ENCODE data around the gene MFSD8. TPM values are rescaled to one million over a fixed set of nuclear protein-coding genes. Genes with fewer than 3 reads are reported as not detected.
"Not testable (repeated sequence)": the region's sequence is repeated elsewhere in the genome, so short reads cannot be mapped to it uniquely, and the experiment has no call there.

MFSD8 gene
- total and polyA plus RNA-seq, 4 experiments from 2014 or later, result 5.9 to 49.2 (median 25.4) TPM

DNA sequence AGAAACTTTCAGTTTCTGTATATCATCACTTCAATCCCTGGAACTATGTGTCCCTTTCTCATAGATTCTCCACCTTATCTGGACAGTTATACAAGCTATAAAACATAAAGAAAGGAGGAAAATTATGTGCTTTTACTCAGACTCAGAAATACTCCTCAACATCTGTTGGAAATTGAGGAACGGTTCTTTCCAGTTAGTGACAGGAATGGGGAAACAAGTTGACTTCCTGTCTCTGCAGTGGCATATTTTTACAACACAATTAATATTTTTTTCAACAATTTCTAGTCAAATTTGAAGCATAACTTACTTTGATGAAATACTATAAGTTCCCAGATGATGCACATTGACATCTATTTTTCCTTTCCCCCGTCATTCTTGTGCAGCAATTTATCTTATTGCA is 28.2 kb upstream of the MFSD8 start:
- Histone ChIP-seq H3K27ac (ENCODE audit: low read depth, low read length) (no peak overlapping the region), H3K27me3 (ENCODE audit: insufficient read depth, low read length) (no peaks in the 10 kb centered on the region), H3K4me1 (ENCODE audit: insufficient read depth, low read length) (no peaks in the 10 kb centered on the region), H3K4me3 (ENCODE audit: low read length in 2 of 2) (no peak overlapping the region), H3K9me3 (ENCODE audit: control insufficient read depth in 1 of 2, low read length in 2 of 2) (no peaks in the 10 kb centered on the region), H3K36me3 (ENCODE audit: insufficient read depth, low read length) (no peaks in the 10 kb centered on the region)
- POLR2A ChIA-PET (ENCODE audit: partially characterized antibody), result no interaction called here
- intact Hi-C loops (cut with micrococcal nuclease), result no loop called here
- CTCF ChIA-PET (ENCODE audit: partially characterized antibody), result no interaction called here
- no peak for DNase-seq
- no peak overlapping the region for H3K4me3 Mint-ChIP-seq
- H3K27me3 Mint-ChIP-seq, result no peaks in the 10 kb centered on the region
- peaks cover 0 to 10% (median 6%) of the 10 kb centered on the region in 8 donors for H3K9me3 Mint-ChIP-seq
- peaks cover 49 to 51% of the 10 kb centered on the region in 2 donors for H3K36me3 Mint-ChIP-seq
- H3K4me1 Mint-ChIP-seq, result peaks cover 0 to 13% (median 5%) of the 10 kb centered on the region in 4 donors
- H3K27ac Mint-ChIP-seq, result peak overlapping the region in 1 of 7 donors; percentile 52

DNA sequence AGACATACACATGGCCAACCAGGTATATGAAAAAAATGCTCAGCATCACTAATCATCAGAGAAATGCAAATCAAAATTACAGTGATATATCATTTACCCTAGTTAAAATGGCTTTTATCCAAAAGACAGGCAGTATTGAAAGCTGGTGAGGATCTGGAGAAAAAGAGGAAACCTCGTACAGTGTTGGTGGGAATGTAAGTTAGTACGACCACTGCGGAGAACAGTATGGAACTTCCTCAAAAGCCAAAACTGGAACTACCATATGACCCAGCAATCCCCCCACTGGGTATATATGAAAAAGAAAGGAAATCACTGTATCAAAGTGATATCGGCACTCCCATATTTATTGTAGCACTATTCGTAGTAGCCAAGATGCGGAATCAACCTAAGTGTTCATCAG is 23.7 kb upstream of the MFSD8 start:
- H3K36me3 ChIP-seq (ENCODE audit: insufficient read depth, low read length), result peaks cover 5% of the 10 kb centered on the region
- intact Hi-C loops (cut with micrococcal nuclease), result no loop called here
- H3K27ac Mint-ChIP-seq, result no peak overlapping the region
- no peaks in the 10 kb centered on the region for H3K27me3 Mint-ChIP-seq
- ChIA-PET CTCF (ENCODE audit: partially characterized antibody) (no interaction called here), POLR2A (ENCODE audit: partially characterized antibody) (no interaction called here)
- H3K27ac ChIP-seq (ENCODE audit: low read depth, low read length), result no peak overlapping the region
- peaks cover 33 to 46% of the 10 kb centered on the region in 2 donors for H3K36me3 Mint-ChIP-seq
- no peaks in the 10 kb centered on the region for H3K9me3 Mint-ChIP-seq
- H3K4me1 ChIP-seq (ENCODE audit: insufficient read depth, low read length), result no peaks in the 10 kb centered on the region
- H3K4me1 Mint-ChIP-seq, result peaks cover 0 to 10% (median 6%) of the 10 kb centered on the region in 4 donors
- no peaks in the 10 kb centered on the region for H3K9me3 ChIP-seq (ENCODE audit: control insufficient read depth in 1 of 2, low read length in 2 of 2)
- no peak for DNase-seq
- H3K4me3 ChIP-seq (ENCODE audit: low read length in 2 of 2), result no peak overlapping the region
- no peak overlapping the region for H3K4me3 Mint-ChIP-seq
- no peaks in the 10 kb centered on the region for H3K27me3 ChIP-seq (ENCODE audit: insufficient read depth, low read length)

DNA sequence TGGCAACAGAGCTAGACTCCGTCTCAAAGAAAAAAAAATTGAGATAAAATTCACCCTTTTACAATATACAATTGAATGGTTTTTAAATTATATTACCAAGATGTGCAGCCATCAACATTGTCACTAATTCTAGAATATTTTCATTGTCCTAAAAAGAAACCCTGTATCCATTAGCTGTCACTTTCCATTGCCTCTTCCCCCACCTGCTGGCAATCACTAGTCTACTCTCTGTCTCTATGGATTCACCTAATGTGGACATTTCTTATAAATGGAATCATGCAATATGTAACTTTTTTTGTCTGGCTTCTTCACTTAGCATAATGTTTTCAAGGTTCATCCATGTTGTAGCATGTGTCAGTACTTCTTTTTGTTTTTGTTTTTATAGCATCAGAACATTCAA is 21.0 kb upstream of the MFSD8 start:
- no peak overlapping the region for H3K27ac ChIP-seq (ENCODE audit: low read depth, low read length)
- Mint-ChIP-seq H3K36me3 (peaks cover 25 to 37% of the 10 kb centered on the region in 2 donors), H3K27me3 (no peaks in the 10 kb centered on the region), H3K4me3 (peak overlapping the region in 1 of 8 donors; percentile 34), H3K4me1 (peaks cover 0 to 5% (median 1%) of the 10 kb centered on the region in 4 donors), H3K27ac (peak overlapping the region in 2 of 7 donors; percentile 64 to 70), H3K9me3 (no peaks in the 10 kb centered on the region)
- ChIA-PET CTCF (ENCODE audit: partially characterized antibody) (no interaction called here), POLR2A (ENCODE audit: partially characterized antibody) (no interaction called here)
- no peaks in the 10 kb centered on the region for H3K4me1 ChIP-seq (ENCODE audit: insufficient read depth, low read length)
- no peak for DNase-seq
- no peaks in the 10 kb centered on the region for H3K27me3 ChIP-seq (ENCODE audit: insufficient read depth, low read length)
- H3K4me3 ChIP-seq (ENCODE audit: low read length in 2 of 2), result no peak overlapping the region
- intact Hi-C loops (cut with micrococcal nuclease), result no loop called here
- peaks cover 5% of the 10 kb centered on the region for H3K36me3 ChIP-seq (ENCODE audit: insufficient read depth, low read length)
- H3K9me3 ChIP-seq (ENCODE audit: control insufficient read depth in 1 of 2, low read length in 2 of 2), result no peaks in the 10 kb centered on the region

DNA sequence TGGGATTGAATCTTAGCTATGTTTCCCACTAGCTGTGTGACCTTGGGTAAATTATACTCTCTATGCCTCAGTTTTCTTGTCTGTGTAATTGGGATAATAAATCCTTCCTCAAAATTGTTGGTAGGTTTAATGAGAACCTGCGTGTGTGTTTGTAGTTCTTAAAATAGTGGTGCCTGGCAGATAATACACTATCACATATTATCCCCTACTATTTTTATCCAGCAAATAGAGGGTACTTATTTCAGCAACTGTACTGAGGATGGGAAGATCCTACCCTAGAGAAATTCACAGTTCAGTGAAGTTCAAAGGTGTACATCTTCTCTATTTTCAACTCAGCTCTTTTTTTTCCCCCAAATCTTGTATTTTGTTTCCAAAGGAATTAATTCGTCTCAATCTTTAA is 17.5 kb upstream of the MFSD8 start:
- H3K27ac ChIP-seq (ENCODE audit: low read depth, low read length), result no peak overlapping the region
- no peaks in the 10 kb centered on the region for H3K27me3 ChIP-seq (ENCODE audit: insufficient read depth, low read length)
- H3K4me3 ChIP-seq (ENCODE audit: low read length in 2 of 2), result no peak overlapping the region
- Mint-ChIP-seq H3K36me3 (peaks cover 12 to 24% of the 10 kb centered on the region in 2 donors), H3K27me3 (no peaks in the 10 kb centered on the region), H3K27ac (peak overlapping the region in 2 of 7 donors; percentile 5 to 24), H3K4me1 (peaks cover 0 to 4% (median 1%) of the 10 kb centered on the region in 4 donors), H3K9me3 (no peaks in the 10 kb centered on the region), H3K4me3 (no peak overlapping the region)
- no peaks in the 10 kb centered on the region for H3K4me1 ChIP-seq (ENCODE audit: insufficient read depth, low read length)
- no peaks in the 10 kb centered on the region for H3K9me3 ChIP-seq (ENCODE audit: control insufficient read depth in 1 of 2, low read length in 2 of 2)
- ChIA-PET POLR2A (ENCODE audit: partially characterized antibody) (no interaction called here), CTCF (ENCODE audit: partially characterized antibody) (no interaction called here)
- DNase-seq, result no peak
- intact Hi-C loops (cut with micrococcal nuclease), result loop anchor here (2.0 kb wide), 1 partner anchor 18 kb away; the partner anchor contains the start of genes ABHD18 and MFSD8
- H3K36me3 ChIP-seq (ENCODE audit: insufficient read depth, low read length), result peaks cover 5% of the 10 kb centered on the region

DNA sequence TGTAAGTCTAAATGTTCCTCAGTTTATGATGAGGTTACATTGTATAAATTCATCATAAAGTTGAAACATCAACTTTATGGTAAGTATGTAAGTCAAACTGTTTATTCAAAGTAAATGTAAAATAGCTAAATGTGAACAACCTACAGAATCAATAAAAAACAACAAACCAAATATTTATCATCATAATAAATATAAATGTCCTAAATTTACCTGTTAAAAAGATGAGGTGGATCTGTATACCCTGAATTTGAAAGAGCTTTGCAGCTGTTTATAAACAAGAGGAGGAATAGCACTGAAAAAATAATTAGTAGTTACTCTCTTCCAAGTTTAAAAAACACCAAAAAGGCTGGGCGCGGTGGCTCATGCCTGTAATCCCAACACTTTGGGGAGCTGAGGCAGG is 14.0 kb upstream of the MFSD8 start:
- no peak overlapping the region for H3K4me3 Mint-ChIP-seq
- H3K27ac ChIP-seq (ENCODE audit: low read depth, low read length), result no peak overlapping the region
- no peaks in the 10 kb centered on the region for H3K27me3 Mint-ChIP-seq
- H3K9me3 ChIP-seq (ENCODE audit: control insufficient read depth in 1 of 2, low read length in 2 of 2), result no peaks in the 10 kb centered on the region
- H3K36me3 ChIP-seq (ENCODE audit: insufficient read depth, low read length), result no peaks in the 10 kb centered on the region
- no peaks in the 10 kb centered on the region for H3K27me3 ChIP-seq (ENCODE audit: insufficient read depth, low read length)
- H3K4me1 ChIP-seq (ENCODE audit: insufficient read depth, low read length), result no peaks in the 10 kb centered on the region
- intact Hi-C loops (cut with micrococcal nuclease), result no loop called here
- no peaks in the 10 kb centered on the region for H3K9me3 Mint-ChIP-seq
- H3K4me3 ChIP-seq (ENCODE audit: low read length in 2 of 2), result no peak overlapping the region
- H3K27ac Mint-ChIP-seq, result no peak overlapping the region
- peaks cover 5 to 14% of the 10 kb centered on the region in 2 donors for H3K36me3 Mint-ChIP-seq
- H3K4me1 Mint-ChIP-seq, result peaks cover 2 to 6% (median 5%) of the 10 kb centered on the region in 4 donors
- DNase-seq, result no peak
- ChIA-PET POLR2A (ENCODE audit: partially characterized antibody) (no interaction called here), CTCF (ENCODE audit: partially characterized antibody) (interaction anchor here (0.9 kb wide), 1 partner anchor 13 kb away, joined by 3 read pairs; the partner anchor contains the start of genes ABHD18 and MFSD8)

DNA sequence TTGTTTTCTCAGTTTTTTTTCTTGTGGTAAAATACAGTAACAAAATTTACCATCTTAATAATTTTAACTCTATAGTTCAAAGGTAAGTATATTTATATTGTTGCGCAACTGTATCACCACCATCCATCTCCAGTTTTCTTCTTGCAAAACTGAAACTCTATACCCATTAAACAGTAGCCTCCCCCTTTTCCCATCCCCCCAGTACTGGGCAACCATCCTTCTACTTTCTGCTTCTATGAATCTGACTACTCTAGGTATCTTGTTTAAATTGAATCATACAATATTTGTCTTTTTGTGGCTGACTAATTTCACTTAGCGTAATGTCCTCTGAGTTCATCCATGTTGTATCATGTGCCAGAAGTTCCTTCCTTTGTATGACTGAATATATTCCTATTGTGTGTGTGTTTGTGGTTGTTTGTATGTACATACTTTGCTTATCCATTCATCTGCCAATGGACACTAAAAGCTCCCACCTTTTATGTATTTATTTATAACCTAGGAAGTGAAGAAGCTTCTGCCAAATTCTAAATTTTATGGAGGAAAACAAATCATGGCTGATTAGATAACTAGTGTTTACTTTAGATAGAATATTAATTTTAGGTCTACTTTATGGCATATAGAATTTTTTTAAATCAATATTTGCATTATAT is 10.3 kb upstream of the MFSD8 start:
- Histone ChIP-seq H3K27ac (ENCODE audit: low read depth, low read length) (no peak overlapping the region), H3K4me1 (ENCODE audit: insufficient read depth, low read length) (no peaks in the 10 kb centered on the region), H3K36me3 (ENCODE audit: insufficient read depth, low read length) (no peaks in the 10 kb centered on the region), H3K27me3 (ENCODE audit: insufficient read depth, low read length) (no peaks in the 10 kb centered on the region), H3K9me3 (ENCODE audit: control insufficient read depth in 1 of 2, low read length in 2 of 2) (no peaks in the 10 kb centered on the region), H3K4me3 (ENCODE audit: low read length in 2 of 2) (no peak overlapping the region)
- H3K27ac Mint-ChIP-seq, result no peak overlapping the region
- ChIA-PET POLR2A (ENCODE audit: partially characterized antibody) (no interaction called here), CTCF (ENCODE audit: partially characterized antibody) (no interaction called here)
- H3K4me3 Mint-ChIP-seq, result no peak overlapping the region
- peaks cover 5 to 12% (median 6%) of the 10 kb centered on the region in 4 donors for H3K4me1 Mint-ChIP-seq
- H3K36me3 Mint-ChIP-seq, result peaks cover 16% of the 10 kb centered on the region in 2 donors
- DNase-seq, result no peak
- intact Hi-C loops (cut with micrococcal nuclease), result no loop called here
- H3K27me3 Mint-ChIP-seq, result no peaks in the 10 kb centered on the region
- H3K9me3 Mint-ChIP-seq, result no peaks in the 10 kb centered on the region

DNA sequence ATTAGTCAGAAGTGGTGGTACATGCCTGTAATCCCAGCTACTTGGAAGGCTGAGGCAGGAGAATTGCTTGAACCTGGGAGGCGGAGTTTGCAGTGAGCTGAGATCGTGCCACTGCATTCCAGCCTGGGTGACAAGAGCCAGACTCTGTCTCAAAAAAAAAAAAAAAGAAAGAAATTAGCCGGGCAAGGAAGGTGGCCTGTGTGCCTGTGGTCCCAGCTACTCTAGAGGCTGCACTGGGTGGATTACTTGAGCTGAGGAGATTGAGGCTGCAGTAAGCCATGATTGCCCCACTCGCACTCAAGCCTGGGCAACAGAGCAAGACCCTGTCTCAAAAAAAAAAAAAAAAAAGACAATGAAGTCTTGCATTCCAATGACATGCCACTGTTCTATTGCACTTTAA is 6.0 kb upstream of the MFSD8 start:
- DNase-seq; H3K4me3 Mint-ChIP-seq; H3K9me3 Mint-ChIP-seq; H3K4me3 ChIP-seq (ENCODE audit: low read length in 2 of 2); H3K27me3 Mint-ChIP-seq; H3K36me3 ChIP-seq (ENCODE audit: insufficient read depth, low read length); POLR2A ChIA-PET (ENCODE audit: partially characterized antibody); H3K27ac Mint-ChIP-seq; intact Hi-C loops (cut with micrococcal nuclease); CTCF ChIA-PET (ENCODE audit: partially characterized antibody); H3K27me3 ChIP-seq (ENCODE audit: insufficient read depth, low read length); H3K27ac ChIP-seq (ENCODE audit: low read depth, low read length); H3K9me3 ChIP-seq (ENCODE audit: control insufficient read depth in 1 of 2, low read length in 2 of 2): not testable (repeated sequence)
- H3K4me1 ChIP-seq (ENCODE audit: insufficient read depth, low read length), result peaks cover 26% of the 10 kb centered on the region
- Mint-ChIP-seq H3K36me3 (peaks cover 16% of the 10 kb centered on the region in 2 donors), H3K4me1 (peaks cover 14 to 31% (median 22%) of the 10 kb centered on the region in 4 donors)
